ENCODE data around the gene PRKCA. TPM values are rescaled to one million over a fixed set of nuclear protein-coding genes. Genes with fewer than 3 reads are reported as not detected.

PRKCA gene
- total RNA-seq, 2 donors from 2014 or later, result 8.3 to 26.5 TPM

DNA sequence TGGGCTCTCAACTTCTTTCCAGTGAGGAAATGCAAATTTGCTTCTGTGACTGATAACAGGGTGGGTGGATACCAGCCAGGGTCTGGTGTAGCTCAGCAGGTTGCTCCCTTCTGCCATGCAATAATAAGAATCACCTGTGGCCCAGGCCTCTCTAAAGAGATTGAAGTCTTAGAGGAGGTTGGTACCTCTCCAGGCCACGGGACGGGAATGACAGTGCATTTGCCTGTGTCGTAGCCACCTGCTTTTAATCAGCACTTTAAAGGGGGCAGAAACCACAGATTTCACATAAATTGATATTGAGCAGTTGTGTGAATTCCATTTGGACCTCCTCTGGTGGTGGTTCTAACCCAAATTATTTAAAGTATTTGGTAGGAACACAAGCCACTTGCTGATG is 246.9 kb downstream of the PRKCA start:
- intact Hi-C loops (cut with DNase I), result no loop called here
- H3K36me3 ChIP-seq, result no peaks in the 10 kb centered on the region
- no peaks in the 10 kb centered on the region for H3K4me1 ChIP-seq (replicated peaks)
- H3K27me3 ChIP-seq (replicated peaks; ENCODE audit: insufficient read depth), result no peaks in the 10 kb centered on the region
- TF ChIP-seq, protein P1, sequence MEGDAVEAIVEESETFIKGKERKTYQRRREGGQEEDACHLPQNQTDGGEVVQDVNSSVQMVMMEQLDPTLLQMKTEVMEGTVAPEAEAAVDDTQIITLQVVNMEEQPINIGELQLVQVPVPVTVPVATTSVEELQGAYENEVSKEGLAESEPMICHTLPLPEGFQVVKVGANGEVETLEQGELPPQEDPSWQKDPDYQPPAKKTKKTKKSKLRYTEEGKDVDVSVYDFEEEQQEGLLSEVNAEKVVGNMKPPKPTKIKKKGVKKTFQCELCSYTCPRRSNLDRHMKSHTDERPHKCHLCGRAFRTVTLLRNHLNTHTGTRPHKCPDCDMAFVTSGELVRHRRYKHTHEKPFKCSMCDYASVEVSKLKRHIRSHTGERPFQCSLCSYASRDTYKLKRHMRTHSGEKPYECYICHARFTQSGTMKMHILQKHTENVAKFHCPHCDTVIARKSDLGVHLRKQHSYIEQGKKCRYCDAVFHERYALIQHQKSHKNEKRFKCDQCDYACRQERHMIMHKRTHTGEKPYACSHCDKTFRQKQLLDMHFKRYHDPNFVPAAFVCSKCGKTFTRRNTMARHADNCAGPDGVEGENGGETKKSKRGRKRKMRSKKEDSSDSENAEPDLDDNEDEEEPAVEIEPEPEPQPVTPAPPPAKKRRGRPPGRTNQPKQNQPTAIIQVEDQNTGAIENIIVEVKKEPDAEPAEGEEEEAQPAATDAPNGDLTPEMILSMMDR (IDR thresholded peaks at IDR 0.05), result no peak
- no peak for TF ChIP-seq POLR2AphosphoS5 (IDR thresholded peaks at IDR 0.05)
- no peak for TF ChIP-seq POLR2A (IDR thresholded peaks at IDR 0.05)
- H3K27ac ChIP-seq, result no peak overlapping the region
- 80% methylated on average over 3 of the region's 3 CpGs for WGBS
- H3K9me3 ChIP-seq, result no peaks in the 10 kb centered on the region
- no peak for DNase-seq (ENCODE audit: low spot score)
- no peak overlapping the region for H3K4me3 ChIP-seq

GRCh38 chr17:66549731-66550207 is 247.4 kb downstream of the PRKCA start:
- H3K4me3 ChIP-seq, result no peak overlapping the region
- no peaks in the 10 kb centered on the region for H3K9me3 ChIP-seq
- H3K27ac ChIP-seq, result no peak overlapping the region
- TF ChIP-seq, protein P1 (IDR thresholded peaks at IDR 0.05), result no peak
- TF ChIP-seq POLR2A (IDR thresholded peaks at IDR 0.05), result no peak
- TF ChIP-seq POLR2AphosphoS5 (IDR thresholded peaks at IDR 0.05), result no peak
- H3K27me3 ChIP-seq (replicated peaks; ENCODE audit: insufficient read depth), result no peaks in the 10 kb centered on the region
- no peaks in the 10 kb centered on the region for H3K36me3 ChIP-seq
- 65% methylated on average over 5 of the region's 5 CpGs for WGBS
- intact Hi-C loops (cut with DNase I), result no loop called here
- no peak for DNase-seq (ENCODE audit: low spot score)
- no peaks in the 10 kb centered on the region for H3K4me1 ChIP-seq (replicated peaks)

- DNase-seq (ENCODE audit: low spot score), result no peak
- WGBS, result 76% methylated on average over 2 of the region's 2 CpGs
- Histone ChIP-seq H3K27ac (no peak overlapping the region), H3K27me3 (replicated peaks; ENCODE audit: insufficient read depth) (no peaks in the 10 kb centered on the region), H3K4me3 (no peak overlapping the region), H3K4me1 (replicated peaks) (no peaks in the 10 kb centered on the region), H3K36me3 (no peaks in the 10 kb centered on the region), H3K9me3 (no peaks in the 10 kb centered on the region)
- TF ChIP-seq, protein P1 (IDR thresholded peaks at IDR 0.05), result no peak
- no peak for TF ChIP-seq POLR2A (IDR thresholded peaks at IDR 0.05)
- TF ChIP-seq POLR2AphosphoS5 (IDR thresholded peaks at IDR 0.05), result no peak
- intact Hi-C loops (cut with DNase I), result no loop called here
These were observed 249.4 kb downstream of the PRKCA start for GRCh38 chr17:66551839-66552238.

- Histone ChIP-seq H3K9me3 (no peaks in the 10 kb centered on the region), H3K36me3 (no peaks in the 10 kb centered on the region), H3K27ac (no peak overlapping the region), H3K4me3 (no peak overlapping the region), H3K4me1 (replicated peaks) (no peaks in the 10 kb centered on the region), H3K27me3 (replicated peaks; ENCODE audit: insufficient read depth) (no peaks in the 10 kb centered on the region)
- TF ChIP-seq POLR2AphosphoS5 (IDR thresholded peaks at IDR 0.05), result no peak
- TF ChIP-seq, protein P1 (IDR thresholded peaks at IDR 0.05), result no peak
- no peak for TF ChIP-seq POLR2A (IDR thresholded peaks at IDR 0.05)
- WGBS, result 95% methylated on average over 7 of the region's 7 CpGs
- intact Hi-C loops (cut with DNase I), result no loop called here
- no peak for DNase-seq (ENCODE audit: low spot score)
These were observed 250.0 kb downstream of the PRKCA start for GRCh38 chr17:66552371-66552770.

DNA sequence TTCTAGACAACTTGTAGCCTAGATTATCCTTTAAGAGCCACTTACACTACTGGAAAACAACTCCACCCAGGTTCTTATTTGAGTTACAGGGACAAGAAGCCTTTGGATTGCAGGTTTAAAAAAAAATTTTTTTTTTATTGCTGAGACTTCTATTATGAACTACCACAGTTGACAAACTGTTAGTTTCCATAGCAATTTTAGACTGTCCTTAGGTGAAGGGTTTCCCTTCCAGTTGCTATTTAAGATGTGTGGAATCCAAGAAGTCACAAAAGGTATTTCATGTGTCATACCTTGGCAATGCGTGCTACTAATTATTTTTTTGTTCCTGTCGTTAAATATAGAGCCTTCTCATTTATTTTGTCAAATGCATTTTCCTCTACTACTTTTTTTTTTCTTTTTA is 253.2 kb downstream of the PRKCA start:
- no peaks in the 10 kb centered on the region for H3K9me3 ChIP-seq
- no peak for TF ChIP-seq POLR2AphosphoS5 (IDR thresholded peaks at IDR 0.05)
- no peak for DNase-seq (ENCODE audit: low spot score)
- intact Hi-C loops (cut with DNase I), result no loop called here
- no peak overlapping the region for H3K27ac ChIP-seq
- H3K36me3 ChIP-seq, result no peaks in the 10 kb centered on the region
- WGBS, result 47% methylated on average over 2 of the region's 2 CpGs
- H3K4me1 ChIP-seq (replicated peaks), result no peaks in the 10 kb centered on the region
- no peak overlapping the region for H3K4me3 ChIP-seq
- H3K27me3 ChIP-seq (replicated peaks; ENCODE audit: insufficient read depth), result no peaks in the 10 kb centered on the region

All from prostate gland (tissue), 2 donors.